Spleen (tissue), 7 donors: ENCODE results near the gene HIPK2.

ENCODE experiments used
- CTCF ChIP-seq, 11 experiments: fragments of 200-600 bp in 7 of 11; fragments of 450-650 bp in 4 of 11; sonication (generic) in 4 of 11; IDR thresholded peaks in 8 of 11; conservative IDR thresholded peaks in 3 of 11; 1 replicate in 7 of 11; 2 replicates in 4 of 11; pipeline versions ENCODE4 v1.4.0 to v1.8.0; 2016 to 2021; ENCODE audit warnings: antibody characterized with exemption in 11 of 11, inconsistent platforms in 4 of 11, mild to moderate bottlenecking in 1 of 11
- POLR2A ChIP-seq, 3 donors: fragments of 450-650 bp; IDR thresholded peaks; one replicate each; pipeline ENCODE4 v1.5.1; 2017; ENCODE audit warnings: antibody characterized with exemption in 3 of 3, mild to moderate bottlenecking in 1 of 3
- POLR2AphosphoS5 ChIP-seq, 3 donors: sonication (generic); formaldehyde crosslinking; IDR thresholded peaks; one replicate each; pipeline ENCODE4 v1.5.1; 2017; ENCODE audit warnings: antibody characterized with exemption in 3 of 3
- donor health status: DM: no; HTN: no; CAD: no; lungs with moderate emphysema.
- donor health status: DM: no; HTN: no; CAD: no.
- donor health status: DM: no; HTN: no; CAD: no.

- TF ChIP-seq CTCF (IDR thresholded peaks at IDR 0.05 in 8 of 11, conservative IDR thresholded peaks at IDR 0.05 in 3 of 11) (no peak), POLR2A (IDR thresholded peaks at IDR 0.05) (no peak), POLR2AphosphoS5 (IDR thresholded peaks at IDR 0.05) (no peak)
Measured at GRCh38 chr7:139525750-139526149, 252.0 kb downstream of the HIPK2 start.
